ENCODE results near the gene ZBTB12. TPM values are rescaled to one million over a fixed set of nuclear protein-coding genes. Genes with fewer than 3 reads are reported as not detected.
A peak's percentile ranks its signal among the peaks of the same experiment; 100 is the strongest.
"Not testable (repeated sequence)": the region's sequence is repeated elsewhere in the genome, so short reads cannot be mapped to it uniquely, and the experiment has no call there.

Gene ZBTB12
- total RNA-seq, 1 experiment from 2014 or later, result 13.3 TPM

DNA sequence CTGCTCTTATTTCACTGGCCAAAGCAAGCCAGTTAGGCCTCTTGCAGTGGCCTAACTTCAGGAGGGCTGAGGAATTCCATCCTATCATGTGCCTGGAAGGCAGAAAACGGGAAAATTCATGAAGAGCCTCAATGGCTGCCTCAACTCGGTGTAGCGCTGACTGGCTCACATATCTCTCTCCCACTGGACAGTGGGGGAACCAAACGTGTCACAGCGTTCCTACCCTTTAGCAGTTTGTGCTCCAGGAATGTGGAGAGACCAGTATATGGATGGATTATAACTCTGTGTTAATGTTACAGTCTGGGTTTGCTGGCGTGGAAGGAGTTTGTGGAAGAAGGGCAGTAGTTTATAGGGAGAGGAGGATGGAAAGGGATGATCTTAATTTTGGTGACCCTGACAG lies 13.9 kb upstream of the ZBTB12 start:
- Histone ChIP-seq H2AFZ (ENCODE audit: low read length) (no peak overlapping the region), H3K9ac (ENCODE audit: low read length) (no peak overlapping the region), H3K27ac (ENCODE audit: low read length) (no peak overlapping the region), H3K9me3 (ENCODE audit: low read length) (no peaks in the 10 kb centered on the region), H4K20me1 (ENCODE audit: insufficient read depth, low read depth, low read length) (no peaks in the 10 kb centered on the region), H3K9me2 (replicated peaks; ENCODE audit: insufficient read depth, low read length) (no peaks in the 10 kb centered on the region), H3K36me3 (ENCODE audit: insufficient read depth, low read length) (no peaks in the 10 kb centered on the region), H3K27me3 (ENCODE audit: low read length) (no peaks in the 10 kb centered on the region), H3K79me2 (ENCODE audit: low read length) (no peaks in the 10 kb centered on the region), H3K4me3 (ENCODE audit: low read length) (no peak overlapping the region), H3K4me2 (ENCODE audit: low read depth, low read length, poor library complexity, severe bottlenecking) (no peak overlapping the region), H3K4me1 (ENCODE audit: low read length) (no peaks in the 10 kb centered on the region)
- DNase-seq, result no peak

DNA sequence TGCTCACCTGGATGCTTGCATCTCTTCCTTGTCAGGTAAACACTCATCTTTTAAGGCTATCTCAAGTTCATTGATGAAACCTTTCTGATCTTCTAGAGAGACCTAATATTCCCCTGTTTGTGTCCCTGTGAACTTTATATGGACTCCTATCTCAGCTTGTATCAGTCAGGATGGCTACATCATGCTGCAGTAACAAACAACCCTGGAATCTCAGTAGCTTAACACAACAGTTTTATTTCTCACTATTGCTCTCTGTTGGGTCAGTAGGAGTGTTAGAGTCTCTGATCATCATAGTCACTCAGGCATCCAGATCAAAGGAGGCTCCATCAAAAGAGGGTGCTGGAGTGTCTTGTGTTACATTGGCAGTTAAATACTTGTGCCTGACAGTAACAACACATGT lies 13.5 kb upstream of the ZBTB12 start:
- Histone ChIP-seq H3K4me1 (ENCODE audit: low read length) (no peaks in the 10 kb centered on the region), H3K9me3 (ENCODE audit: low read length) (no peaks in the 10 kb centered on the region), H3K4me3 (ENCODE audit: low read length) (no peak overlapping the region), H3K27ac (ENCODE audit: low read length) (no peak overlapping the region), H2AFZ (ENCODE audit: low read length) (no peak overlapping the region), H3K79me2 (ENCODE audit: low read length) (no peaks in the 10 kb centered on the region), H3K27me3 (ENCODE audit: low read length) (no peaks in the 10 kb centered on the region), H3K9ac (ENCODE audit: low read length) (no peak overlapping the region), H3K36me3 (ENCODE audit: insufficient read depth, low read length) (no peaks in the 10 kb centered on the region), H3K4me2 (ENCODE audit: low read depth, low read length, poor library complexity, severe bottlenecking) (no peak overlapping the region), H3K9me2 (replicated peaks; ENCODE audit: insufficient read depth, low read length) (no peaks in the 10 kb centered on the region), H4K20me1 (ENCODE audit: insufficient read depth, low read depth, low read length) (no peaks in the 10 kb centered on the region)
- DNase-seq, result no peak

DNA sequence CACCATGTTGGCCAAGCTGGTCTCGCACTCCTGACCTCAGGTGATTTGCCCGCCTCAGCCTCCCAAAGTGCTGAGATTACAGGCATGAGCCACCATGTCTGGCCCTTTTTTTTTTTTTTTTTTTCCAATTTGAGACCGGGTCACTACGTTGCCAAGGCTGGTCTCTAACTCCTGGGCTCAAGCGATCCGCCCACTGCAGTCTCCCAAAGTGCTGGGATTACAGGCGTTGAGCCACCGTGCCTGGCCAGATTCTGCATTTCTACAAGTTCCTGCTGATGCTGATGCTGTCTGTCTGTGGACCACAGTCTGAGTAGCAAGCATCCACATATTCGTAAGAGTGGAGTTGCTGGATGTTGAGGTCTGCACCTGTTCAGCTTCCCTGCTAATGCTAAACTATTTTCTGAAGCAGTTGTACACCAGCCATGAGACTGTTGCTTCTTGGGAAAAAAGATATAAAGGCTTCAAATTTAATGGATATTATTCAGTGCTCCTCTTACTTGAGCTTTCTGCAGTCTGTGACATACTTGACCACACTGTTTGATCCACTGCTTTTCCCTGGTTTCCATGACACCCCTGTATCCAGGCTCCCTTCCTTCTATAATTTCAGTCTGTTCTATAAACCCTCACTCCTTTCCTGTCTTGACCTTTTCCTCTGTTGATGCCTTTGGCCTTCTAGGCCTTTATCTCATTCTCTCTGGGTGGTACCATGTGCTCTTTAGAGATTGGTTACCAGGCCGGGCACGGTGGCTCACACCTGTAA lies 10.1 kb upstream of the ZBTB12 start:
- H3K9me3 ChIP-seq (ENCODE audit: low read length), result no peaks in the 10 kb centered on the region
- no peak overlapping the region for H3K4me2 ChIP-seq (ENCODE audit: low read depth, low read length, poor library complexity, severe bottlenecking)
- H3K27ac ChIP-seq (ENCODE audit: low read length), result no peak overlapping the region
- no peak for DNase-seq
- no peaks in the 10 kb centered on the region for H3K36me3 ChIP-seq (ENCODE audit: insufficient read depth, low read length)
- no peaks in the 10 kb centered on the region for H4K20me1 ChIP-seq (ENCODE audit: insufficient read depth, low read depth, low read length)
- no peaks in the 10 kb centered on the region for H3K79me2 ChIP-seq (ENCODE audit: low read length)
- H3K4me1 ChIP-seq (ENCODE audit: low read length), result no peaks in the 10 kb centered on the region
- no peaks in the 10 kb centered on the region for H3K27me3 ChIP-seq (ENCODE audit: low read length)
- no peak overlapping the region for H3K4me3 ChIP-seq (ENCODE audit: low read length)
- H3K9ac ChIP-seq (ENCODE audit: low read length), result no peak overlapping the region
- H3K9me2 ChIP-seq (replicated peaks; ENCODE audit: insufficient read depth, low read length), result no peaks in the 10 kb centered on the region
- H2AFZ ChIP-seq (ENCODE audit: low read length), result no peak overlapping the region

DNA sequence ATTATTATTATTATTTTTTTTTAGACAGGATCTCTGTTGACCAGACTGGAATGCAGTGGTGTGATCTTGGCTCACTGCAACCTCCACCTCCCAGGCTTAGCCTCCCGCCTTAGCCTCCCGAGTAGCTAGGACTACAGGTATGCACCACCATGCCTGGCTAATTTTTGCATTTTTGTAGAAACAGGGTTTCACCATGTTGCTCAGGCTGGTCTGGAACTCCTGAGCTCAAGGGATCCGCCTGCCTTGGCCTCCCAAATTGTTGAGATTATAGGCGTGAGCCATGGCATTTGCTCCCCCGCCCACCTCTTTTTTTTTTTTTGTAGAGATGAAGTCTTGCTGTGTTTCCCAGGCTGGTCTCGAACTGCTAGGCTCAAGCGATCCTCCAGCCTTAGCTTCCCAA lies 7.4 kb upstream of the ZBTB12 start:
- not testable (repeated sequence) for H3K27me3 ChIP-seq (ENCODE audit: low read length); H2AFZ ChIP-seq (ENCODE audit: low read length); H3K4me3 ChIP-seq (ENCODE audit: low read length); H3K36me3 ChIP-seq (ENCODE audit: insufficient read depth, low read length); H3K9me3 ChIP-seq (ENCODE audit: low read length); H3K4me2 ChIP-seq (ENCODE audit: low read depth, low read length, poor library complexity, severe bottlenecking); H3K9me2 ChIP-seq (replicated peaks; ENCODE audit: insufficient read depth, low read length); DNase-seq; H3K27ac ChIP-seq (ENCODE audit: low read length); H3K9ac ChIP-seq (ENCODE audit: low read length); H3K79me2 ChIP-seq (ENCODE audit: low read length); H4K20me1 ChIP-seq (ENCODE audit: insufficient read depth, low read depth, low read length); H3K4me1 ChIP-seq (ENCODE audit: low read length)

DNA sequence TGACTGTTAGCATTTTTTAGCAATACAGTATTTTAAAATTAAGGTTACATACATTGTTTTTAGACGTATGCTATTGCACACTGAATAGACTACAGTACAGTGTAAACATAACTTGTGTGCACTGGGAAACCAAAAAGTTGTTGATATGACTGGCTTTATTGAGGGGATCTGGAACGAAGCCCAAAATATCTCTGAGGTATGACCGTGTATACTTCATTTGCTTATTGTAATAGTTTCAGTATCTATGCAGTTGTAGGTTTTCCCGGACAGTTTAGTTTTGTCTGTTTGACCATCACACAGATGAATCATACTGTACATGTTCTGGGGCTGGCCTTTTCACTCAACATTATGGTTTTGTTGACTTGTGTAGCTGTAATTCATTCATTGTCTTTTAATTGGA lies 6.9 kb upstream of the ZBTB12 start:
- no peaks in the 10 kb centered on the region for H4K20me1 ChIP-seq (ENCODE audit: insufficient read depth, low read depth, low read length)
- no peak overlapping the region for H2AFZ ChIP-seq (ENCODE audit: low read length)
- no peak overlapping the region for H3K4me2 ChIP-seq (ENCODE audit: low read depth, low read length, poor library complexity, severe bottlenecking)
- no peaks in the 10 kb centered on the region for H3K9me3 ChIP-seq (ENCODE audit: low read length)
- H3K9me2 ChIP-seq (replicated peaks; ENCODE audit: insufficient read depth, low read length), result no peaks in the 10 kb centered on the region
- H3K4me1 ChIP-seq (ENCODE audit: low read length), result no peaks in the 10 kb centered on the region
- no peaks in the 10 kb centered on the region for H3K79me2 ChIP-seq (ENCODE audit: low read length)
- H3K4me3 ChIP-seq (ENCODE audit: low read length), result no peak overlapping the region
- no peak overlapping the region for H3K9ac ChIP-seq (ENCODE audit: low read length)
- H3K27me3 ChIP-seq (ENCODE audit: low read length), result no peaks in the 10 kb centered on the region
- DNase-seq, result no peak
- H3K27ac ChIP-seq (ENCODE audit: low read length), result no peak overlapping the region
- no peaks in the 10 kb centered on the region for H3K36me3 ChIP-seq (ENCODE audit: insufficient read depth, low read length)

DNA sequence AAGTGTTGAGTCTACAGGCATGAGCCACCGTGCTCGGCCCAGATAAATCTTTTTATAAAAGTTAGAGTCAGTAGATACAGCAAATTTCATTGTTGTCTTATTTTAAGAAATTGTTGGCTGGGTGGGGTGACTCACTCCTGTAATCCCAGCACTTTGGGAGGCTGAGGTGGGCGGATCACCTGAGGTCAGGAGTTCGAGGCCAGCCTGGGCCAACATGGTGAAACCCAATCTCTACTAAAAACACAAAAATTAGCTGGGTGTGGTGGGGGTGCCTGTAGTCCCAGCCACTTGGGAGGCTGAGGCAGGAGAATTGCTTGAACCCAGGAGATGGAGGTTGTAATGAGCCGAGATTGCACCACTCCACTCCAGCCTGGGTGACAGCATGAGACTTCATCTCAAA lies 6.4 kb upstream of the ZBTB12 start:
- not testable (repeated sequence) for H2AFZ ChIP-seq (ENCODE audit: low read length); H3K9me3 ChIP-seq (ENCODE audit: low read length); H3K9me2 ChIP-seq (replicated peaks; ENCODE audit: insufficient read depth, low read length); H3K4me3 ChIP-seq (ENCODE audit: low read length); H3K4me1 ChIP-seq (ENCODE audit: low read length); H3K79me2 ChIP-seq (ENCODE audit: low read length); H4K20me1 ChIP-seq (ENCODE audit: insufficient read depth, low read depth, low read length); H3K9ac ChIP-seq (ENCODE audit: low read length); H3K27ac ChIP-seq (ENCODE audit: low read length); H3K4me2 ChIP-seq (ENCODE audit: low read depth, low read length, poor library complexity, severe bottlenecking); DNase-seq; H3K27me3 ChIP-seq (ENCODE audit: low read length); H3K36me3 ChIP-seq (ENCODE audit: insufficient read depth, low read length)

DNA sequence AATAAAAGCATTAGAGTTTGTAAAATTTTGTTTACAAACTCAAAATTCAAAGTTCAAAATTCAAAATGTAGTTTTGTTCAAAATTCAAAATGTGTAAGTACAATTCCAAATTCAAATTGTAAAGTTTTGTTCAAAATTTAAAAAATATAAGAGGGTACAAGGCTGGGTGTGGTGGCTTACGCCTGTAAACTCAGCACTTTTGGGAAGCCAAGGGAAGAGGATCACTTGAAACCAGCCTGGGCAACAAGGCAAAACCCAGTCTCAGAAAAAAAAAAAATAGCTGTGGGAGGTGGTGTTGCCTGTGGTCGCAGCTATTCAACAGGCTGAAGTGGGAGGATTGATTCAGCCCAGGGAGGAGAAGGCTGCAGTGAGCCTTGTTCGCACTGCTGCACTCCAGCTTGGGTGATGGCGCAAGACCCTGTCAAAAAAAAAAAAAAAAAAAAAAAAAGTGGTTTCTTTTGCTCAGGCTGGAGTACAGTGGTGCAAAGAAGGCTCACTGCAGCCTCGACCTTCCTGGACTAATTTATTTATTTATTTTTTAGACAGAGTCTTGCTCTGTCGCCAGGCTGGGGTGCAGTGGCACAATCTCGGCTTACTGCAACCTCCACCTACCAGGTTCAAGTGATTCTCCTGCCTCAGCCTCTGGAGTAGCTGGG lies 5.4 kb upstream of the ZBTB12 start:
- Histone ChIP-seq H3K9me2 (replicated peaks; ENCODE audit: insufficient read depth, low read length) (no peaks in the 10 kb centered on the region), H3K4me3 (ENCODE audit: low read length) (no peak overlapping the region), H3K36me3 (ENCODE audit: insufficient read depth, low read length) (no peaks in the 10 kb centered on the region), H3K27ac (ENCODE audit: low read length) (no peak overlapping the region), H3K9ac (ENCODE audit: low read length) (no peak overlapping the region), H3K4me1 (ENCODE audit: low read length) (peaks cover 4% of the 10 kb centered on the region), H3K4me2 (ENCODE audit: low read depth, low read length, poor library complexity, severe bottlenecking) (no peak overlapping the region), H3K27me3 (ENCODE audit: low read length) (no peaks in the 10 kb centered on the region), H4K20me1 (ENCODE audit: insufficient read depth, low read depth, low read length) (no peaks in the 10 kb centered on the region), H3K9me3 (ENCODE audit: low read length) (no peaks in the 10 kb centered on the region), H3K79me2 (ENCODE audit: low read length) (no peaks in the 10 kb centered on the region), H2AFZ (ENCODE audit: low read length) (no peak overlapping the region)
- DNase-seq, result peak; percentile 56

DNA sequence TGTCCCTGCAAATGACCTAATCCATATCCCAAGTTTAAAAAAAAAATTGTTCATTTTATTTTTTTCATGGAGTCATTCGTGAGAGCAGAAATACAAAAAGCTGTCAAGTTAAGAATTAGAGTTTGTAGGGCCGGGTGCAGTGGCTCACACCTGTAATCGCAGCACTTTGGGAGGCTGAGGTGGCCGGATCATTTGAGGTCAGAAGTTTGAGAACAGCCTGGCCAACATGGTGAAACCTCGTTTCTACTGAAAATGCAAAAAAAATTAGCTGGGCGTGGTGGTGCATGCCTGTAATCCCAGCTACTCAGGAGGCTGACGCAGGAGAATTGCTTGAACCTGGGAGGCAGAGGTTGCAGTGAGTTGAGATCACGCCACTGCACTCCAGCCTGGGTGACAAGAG lies 4.8 kb upstream of the ZBTB12 start:
- H3K9ac ChIP-seq (ENCODE audit: low read length); H3K27me3 ChIP-seq (ENCODE audit: low read length); H3K9me3 ChIP-seq (ENCODE audit: low read length); H3K4me3 ChIP-seq (ENCODE audit: low read length); H4K20me1 ChIP-seq (ENCODE audit: insufficient read depth, low read depth, low read length); H3K9me2 ChIP-seq (replicated peaks; ENCODE audit: insufficient read depth, low read length); H3K27ac ChIP-seq (ENCODE audit: low read length); DNase-seq; H3K79me2 ChIP-seq (ENCODE audit: low read length); H2AFZ ChIP-seq (ENCODE audit: low read length); H3K4me2 ChIP-seq (ENCODE audit: low read depth, low read length, poor library complexity, severe bottlenecking); H3K36me3 ChIP-seq (ENCODE audit: insufficient read depth, low read length); H3K4me1 ChIP-seq (ENCODE audit: low read length): not testable (repeated sequence)
